ENCODE data around the gene ARHGAP22.

ARHGAP22 gene

GRCh38 chr10:48599830-48600134 lies 5.1 kb downstream of the ARHGAP22 start:
- no peak for TF ChIP-seq CTCF (IDR thresholded peaks at IDR 0.05; ENCODE audit: low read depth, low read length)
- H3K4me3 ChIP-seq (ENCODE audit: low read depth, low read length), result no peak overlapping the region

DNA sequence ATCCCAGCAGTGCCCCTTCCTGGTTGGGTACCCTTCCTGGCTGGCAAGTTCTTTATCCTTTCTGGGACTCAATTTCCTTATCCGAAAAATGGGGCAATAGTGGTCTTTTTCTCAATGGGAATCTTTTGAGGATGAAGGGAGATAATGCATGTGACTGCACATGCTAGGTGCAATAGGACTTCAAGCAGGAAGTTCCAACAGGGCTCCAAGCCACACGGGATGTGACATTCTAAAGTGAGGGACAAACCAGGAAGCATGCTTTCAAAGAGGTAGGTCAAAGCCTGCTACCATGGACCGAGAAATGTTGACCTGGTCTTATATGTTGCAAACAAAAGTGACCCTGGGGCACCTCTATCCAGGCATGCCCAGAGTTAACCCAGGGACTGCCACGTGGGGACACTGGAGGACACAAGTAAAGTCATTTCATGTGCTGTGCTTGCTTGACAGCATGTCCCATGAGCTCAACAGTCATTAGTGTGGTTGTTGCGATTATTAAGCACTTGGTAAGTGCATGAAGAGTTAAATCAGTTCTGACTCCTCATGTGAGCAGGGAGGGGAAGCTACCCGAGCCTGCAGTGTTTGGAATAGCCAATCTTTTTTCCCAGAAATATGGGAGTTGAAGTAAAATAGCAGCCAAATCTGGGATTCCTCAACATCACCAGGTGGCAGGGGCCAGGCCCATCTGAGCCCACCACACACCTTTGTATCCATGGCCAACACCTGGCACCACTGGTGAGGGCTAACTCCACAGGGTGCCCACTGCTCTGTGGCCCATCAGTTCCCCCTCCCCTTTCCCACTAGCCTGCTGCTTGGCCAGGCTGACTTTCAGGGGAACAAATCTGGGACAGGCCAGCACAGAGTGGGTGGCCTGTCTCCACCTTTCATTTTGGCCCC lies 5.7 kb downstream of the ARHGAP22 start:
- TF ChIP-seq CTCF (IDR thresholded peaks at IDR 0.05; ENCODE audit: low read depth, low read length), result no peak
- no peak overlapping the region for H3K4me3 ChIP-seq (ENCODE audit: low read depth, low read length)

DNA sequence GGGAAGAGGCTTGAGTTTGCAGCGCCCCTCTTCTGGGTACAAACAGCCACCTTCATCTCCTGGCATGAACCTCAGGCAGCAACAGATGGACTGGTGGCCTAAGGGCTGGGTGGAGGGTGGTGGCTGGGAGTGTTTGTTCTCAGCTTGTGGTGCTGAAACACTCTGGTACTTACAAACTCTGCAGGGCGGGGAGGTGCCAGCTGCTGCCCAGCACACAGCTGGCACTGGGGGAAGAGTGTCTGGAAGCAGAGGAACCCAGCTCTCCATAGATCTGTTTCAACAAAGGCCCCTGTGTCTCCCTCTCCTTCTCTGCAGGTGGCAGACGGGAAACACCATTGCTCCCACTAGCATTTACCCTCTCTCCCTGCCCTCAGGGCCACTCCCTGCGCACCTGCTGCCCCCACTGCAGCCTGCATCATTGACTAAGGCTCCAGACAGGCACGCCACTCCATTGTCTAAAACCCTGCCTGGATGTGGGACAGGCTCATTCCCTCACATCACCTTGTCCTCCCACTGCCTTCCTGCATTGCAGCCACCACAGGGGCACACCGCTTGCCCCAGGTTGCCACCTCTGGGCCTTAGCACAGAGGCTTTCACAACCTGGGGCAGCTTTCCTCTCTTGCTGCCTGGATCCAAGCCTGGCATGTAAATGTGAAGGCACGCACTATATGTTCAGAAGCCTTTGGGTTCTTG lies 6.5 kb downstream of the ARHGAP22 start:
- no peak for TF ChIP-seq CTCF (IDR thresholded peaks at IDR 0.05; ENCODE audit: low read depth, low read length)

GRCh38 chr10:48595539-48595932 lies 9.3 kb downstream of the ARHGAP22 start:
- no peak for TF ChIP-seq CTCF (IDR thresholded peaks at IDR 0.05; ENCODE audit: low read depth, low read length)
- H3K4me3 ChIP-seq (ENCODE audit: low read depth, low read length), result no peak overlapping the region

More for the DNA sequence above, 6.5 kb downstream of the ARHGAP22 start:
- no peak overlapping the region for H3K4me3 ChIP-seq (ENCODE audit: low read depth, low read length)

DNA sequence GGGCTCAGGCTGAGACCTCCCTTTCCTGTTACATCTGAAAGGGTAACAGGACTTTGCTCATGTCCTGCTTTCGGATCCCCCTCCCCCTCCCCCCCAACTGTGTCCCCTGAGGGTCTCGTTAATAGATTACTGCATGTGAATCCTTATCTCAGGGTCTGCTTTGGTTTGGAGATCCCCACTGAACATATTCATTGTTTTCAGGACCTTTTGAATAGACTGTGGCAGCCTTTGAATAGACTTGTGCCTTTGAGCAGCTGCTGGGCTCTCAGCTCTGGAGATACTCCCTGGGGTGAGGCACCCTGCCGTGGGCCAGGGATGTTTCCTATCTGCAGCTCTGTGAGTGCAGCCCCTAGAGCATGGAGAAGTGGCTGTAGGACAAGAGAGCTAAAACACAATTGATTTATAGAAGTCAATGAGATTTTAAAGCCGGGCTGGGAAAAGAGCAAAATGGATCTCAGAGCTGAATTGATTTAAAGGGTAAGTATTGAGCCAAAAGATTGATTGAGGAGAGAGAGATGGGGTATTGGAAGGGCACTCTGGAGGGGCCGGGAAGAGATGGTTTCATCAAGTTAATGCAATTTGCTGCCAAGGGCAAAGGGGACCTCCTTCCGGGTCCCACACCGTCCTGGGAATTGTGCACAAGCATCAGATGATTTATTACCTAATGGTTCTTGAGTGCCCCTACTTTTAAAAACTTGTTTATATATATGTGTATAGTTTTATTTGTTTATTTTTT lies 9.9 kb downstream of the ARHGAP22 start:
- no peak for TF ChIP-seq CTCF (IDR thresholded peaks at IDR 0.05; ENCODE audit: low read depth, low read length)
- H3K4me3 ChIP-seq (ENCODE audit: low read depth, low read length), result no peak overlapping the region

DNA sequence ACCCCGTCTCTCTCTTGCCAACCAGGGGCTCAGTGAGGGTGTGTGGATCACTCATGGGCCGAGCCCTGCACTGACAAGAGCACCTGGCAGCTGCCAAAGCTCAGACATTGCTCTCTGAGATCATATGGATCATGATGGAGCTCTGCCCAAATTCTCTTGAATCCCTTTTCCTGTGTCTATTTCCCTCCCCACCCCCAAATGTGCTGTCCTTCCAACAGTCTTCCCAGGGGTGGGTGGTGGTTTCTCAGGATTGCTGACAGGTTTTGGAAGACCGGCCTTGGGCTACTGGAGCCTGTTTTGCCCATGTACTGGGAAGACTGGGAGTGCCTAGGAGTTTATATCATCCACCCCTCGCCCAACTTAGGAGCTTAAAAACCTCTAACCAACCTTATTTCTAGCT lies 10.5 kb downstream of the ARHGAP22 start:
- no peak for TF ChIP-seq CTCF (IDR thresholded peaks at IDR 0.05; ENCODE audit: low read depth, low read length)
- no peak overlapping the region for H3K4me3 ChIP-seq (ENCODE audit: low read depth, low read length)
